PC-3 (cell line): Measurements from ENCODE around the gene VAV3.

Source experiments
- EZH2 ChIP-seq: fragments of 300-600 bp; sonication (generic); IDR thresholded peaks from one replicate; pipeline ENCODE4 v1.6.1; 2017; ENCODE audit warnings: antibody characterized with exemption, mild to moderate bottlenecking, low read length; ENCODE audit not compliant: unreplicated experiment
- EZH2phosphoT487 ChIP-seq: fragments of 300-600 bp; sonication (generic); IDR thresholded peaks from 2 replicates; pipeline ENCODE4 v1.6.1; 2018; ENCODE audit warnings: mild to moderate bottlenecking, antibody characterized with exemption, low read length, borderline replicate concordance
- TF ChIP-seq, protein P1 (sequence below): fragments of 300-600 bp; sonication (generic); conservative IDR thresholded peaks from 2 replicates; pipeline ENCODE4 v1.5.1; 2017; ENCODE audit warnings: antibody characterized with exemption, low read depth, mild to moderate bottlenecking, low read length

DNA sequence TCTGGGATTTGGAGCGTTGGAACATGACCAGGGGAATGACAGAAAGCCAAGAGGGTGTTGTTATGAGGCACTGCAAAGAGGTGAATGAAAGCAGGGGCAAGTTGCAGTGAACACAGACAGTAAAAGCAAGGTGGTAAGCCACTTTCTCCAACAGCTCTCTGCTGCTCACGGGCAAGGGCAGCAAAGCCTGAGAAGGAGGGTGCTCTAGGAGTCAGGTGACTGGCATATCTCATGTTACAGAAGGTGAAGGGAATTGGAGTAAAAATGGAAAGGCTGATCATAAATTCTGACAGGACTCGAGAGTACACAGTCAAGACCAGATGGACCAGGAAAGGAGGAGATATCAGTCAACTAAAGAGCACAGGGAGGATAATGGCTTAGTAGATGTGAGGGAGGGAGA lies 14.5 kb downstream of the VAV3 start:
- TF ChIP-seq, protein P1, sequence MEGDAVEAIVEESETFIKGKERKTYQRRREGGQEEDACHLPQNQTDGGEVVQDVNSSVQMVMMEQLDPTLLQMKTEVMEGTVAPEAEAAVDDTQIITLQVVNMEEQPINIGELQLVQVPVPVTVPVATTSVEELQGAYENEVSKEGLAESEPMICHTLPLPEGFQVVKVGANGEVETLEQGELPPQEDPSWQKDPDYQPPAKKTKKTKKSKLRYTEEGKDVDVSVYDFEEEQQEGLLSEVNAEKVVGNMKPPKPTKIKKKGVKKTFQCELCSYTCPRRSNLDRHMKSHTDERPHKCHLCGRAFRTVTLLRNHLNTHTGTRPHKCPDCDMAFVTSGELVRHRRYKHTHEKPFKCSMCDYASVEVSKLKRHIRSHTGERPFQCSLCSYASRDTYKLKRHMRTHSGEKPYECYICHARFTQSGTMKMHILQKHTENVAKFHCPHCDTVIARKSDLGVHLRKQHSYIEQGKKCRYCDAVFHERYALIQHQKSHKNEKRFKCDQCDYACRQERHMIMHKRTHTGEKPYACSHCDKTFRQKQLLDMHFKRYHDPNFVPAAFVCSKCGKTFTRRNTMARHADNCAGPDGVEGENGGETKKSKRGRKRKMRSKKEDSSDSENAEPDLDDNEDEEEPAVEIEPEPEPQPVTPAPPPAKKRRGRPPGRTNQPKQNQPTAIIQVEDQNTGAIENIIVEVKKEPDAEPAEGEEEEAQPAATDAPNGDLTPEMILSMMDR, result no peak
- TF ChIP-seq EZH2phosphoT487 (no peak), EZH2 (no peak)
